Medulla oblongata (tissue), 1 donor: ENCODE results near the gene AQP3.
"Not testable (repeated sequence)": the region's sequence is repeated elsewhere in the genome, so short reads cannot be mapped to it uniquely, and the experiment has no call there.

Experiments
- DNase-seq: peaks from one replicate; pipeline ENCODE4 v3.0.0-alpha.2; 2015; ENCODE audit errors: extremely low spot score

AQP3 gene

DNA sequence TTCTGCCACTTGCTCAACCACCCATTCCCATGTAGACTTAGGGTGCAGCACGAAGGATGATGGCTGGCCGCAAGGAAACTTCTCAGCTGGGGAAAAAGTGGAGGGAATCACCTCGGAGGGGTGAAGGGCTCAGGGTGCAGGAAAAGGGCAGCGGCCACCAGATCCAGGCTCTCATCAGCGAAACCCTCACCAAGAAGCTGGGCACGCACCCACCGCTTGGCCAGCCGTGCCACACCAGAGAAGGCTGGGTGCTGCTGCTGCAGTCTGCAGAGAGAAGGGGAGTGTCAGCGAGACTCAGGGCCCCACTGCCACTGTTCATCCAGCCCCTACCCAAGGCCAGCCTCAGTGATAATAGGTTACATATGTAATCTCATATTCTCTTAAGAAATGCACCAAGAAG is 17.7 kb upstream of the AQP3 start:
- no peak for DNase-seq

DNA sequence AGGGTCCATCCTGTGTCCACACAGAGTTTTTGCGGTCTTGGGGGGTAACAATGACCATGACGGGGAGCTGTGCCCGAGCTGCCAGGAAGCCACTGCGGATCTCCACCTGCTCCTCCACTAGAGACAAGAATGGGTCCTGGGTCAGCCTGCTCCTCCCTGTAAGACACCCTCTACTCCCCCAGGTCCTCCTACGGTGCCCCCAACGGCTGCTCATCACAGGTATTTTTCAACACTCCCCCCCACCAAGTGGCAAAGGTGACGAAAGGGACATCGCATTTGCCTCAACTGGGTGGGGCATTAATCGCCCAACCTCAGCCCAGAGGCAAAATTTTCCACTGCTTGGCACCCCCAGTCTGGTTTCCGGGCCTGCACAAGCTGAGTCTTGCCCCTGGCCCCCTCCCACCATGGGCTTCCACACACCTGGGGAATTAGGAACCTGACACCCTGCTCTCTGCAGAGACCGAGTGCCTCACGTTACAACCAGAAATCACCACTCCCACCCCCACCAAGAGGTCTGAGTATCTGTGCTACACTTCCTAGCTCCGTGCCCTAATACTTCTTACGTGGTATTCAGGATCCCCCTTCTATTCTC is 16.7 kb upstream of the AQP3 start:
- DNase-seq = no peak

DNA sequence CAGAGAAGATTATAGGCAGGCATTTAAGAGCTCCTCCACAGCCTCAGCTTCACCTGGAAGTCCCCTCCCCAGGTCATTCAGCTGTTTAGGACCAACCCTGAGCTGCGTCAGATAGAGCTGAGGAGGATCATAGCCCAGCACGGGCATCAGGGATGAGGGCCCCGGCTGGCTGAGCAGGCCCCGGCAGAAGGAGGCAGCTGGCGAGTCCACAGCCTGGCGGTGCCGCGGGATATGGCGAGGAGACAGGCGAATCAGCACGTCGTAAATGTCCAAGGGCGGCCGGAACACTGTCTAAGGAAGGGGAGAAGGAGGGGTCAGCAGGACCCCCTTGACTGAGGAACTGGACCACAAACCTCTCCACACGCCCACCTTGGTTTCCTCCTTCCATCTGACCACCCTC is 15.8 kb upstream of the AQP3 start:
- DNase-seq = no peak

DNA sequence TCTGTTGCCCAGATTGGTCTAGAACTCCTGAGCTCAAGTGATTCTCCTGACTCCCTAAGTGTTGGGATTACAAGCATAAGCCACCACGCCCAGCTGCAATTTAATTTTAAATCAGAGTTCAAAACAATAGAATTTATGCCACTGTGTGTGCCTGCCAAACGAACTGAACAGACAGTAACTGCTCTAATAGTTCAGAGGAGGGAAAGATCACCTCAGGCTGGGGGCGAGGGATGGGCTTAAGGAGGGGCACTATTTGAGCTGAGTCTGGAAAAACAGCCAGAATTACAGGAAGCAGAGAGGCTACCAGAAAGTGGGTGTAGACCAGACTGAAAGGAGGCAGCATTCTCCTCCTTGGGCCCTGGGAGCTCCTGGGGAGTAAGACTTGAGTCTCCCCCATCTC is 14.1 kb upstream of the AQP3 start:
- no peak for DNase-seq

DNA sequence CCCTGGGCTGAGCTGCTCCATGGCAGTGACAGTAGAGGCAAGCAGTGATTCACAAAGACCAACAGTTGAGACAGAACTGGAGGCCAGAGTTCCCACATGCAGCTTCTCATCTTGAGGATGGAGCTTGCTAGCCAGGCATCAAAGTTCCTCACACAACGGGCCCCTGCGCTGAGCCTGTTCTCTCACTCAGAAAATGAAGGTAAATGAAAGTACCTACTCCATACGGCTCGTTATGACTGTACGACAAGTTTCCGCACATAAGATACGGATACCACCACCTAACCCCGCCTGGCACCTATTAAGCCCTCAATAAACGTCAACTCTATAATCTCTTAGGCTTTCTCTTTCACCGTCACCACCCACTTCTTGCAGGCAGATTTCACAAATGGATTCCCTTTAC is 13.5 kb upstream of the AQP3 start:
- DNase-seq = no peak

DNA sequence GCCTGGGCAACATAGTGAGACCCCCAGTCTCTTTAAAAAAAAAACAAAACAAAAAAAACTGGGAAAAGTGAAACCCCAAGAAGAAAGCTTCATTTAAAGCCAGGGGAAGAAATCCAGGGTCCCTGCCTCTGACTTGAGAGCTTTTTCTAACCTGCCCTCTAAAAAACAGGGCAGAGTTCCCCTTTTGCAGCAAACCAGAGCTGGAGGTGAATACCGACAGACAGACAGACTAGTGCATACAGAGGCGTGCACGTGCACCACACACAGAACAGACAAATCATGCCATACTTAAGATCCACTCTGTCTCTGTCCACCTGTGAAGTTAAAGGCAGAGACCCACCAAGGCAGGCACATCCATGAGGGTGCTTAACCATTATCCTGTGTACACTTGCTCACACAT is 11.7 kb upstream of the AQP3 start:
- no peak for DNase-seq

DNA sequence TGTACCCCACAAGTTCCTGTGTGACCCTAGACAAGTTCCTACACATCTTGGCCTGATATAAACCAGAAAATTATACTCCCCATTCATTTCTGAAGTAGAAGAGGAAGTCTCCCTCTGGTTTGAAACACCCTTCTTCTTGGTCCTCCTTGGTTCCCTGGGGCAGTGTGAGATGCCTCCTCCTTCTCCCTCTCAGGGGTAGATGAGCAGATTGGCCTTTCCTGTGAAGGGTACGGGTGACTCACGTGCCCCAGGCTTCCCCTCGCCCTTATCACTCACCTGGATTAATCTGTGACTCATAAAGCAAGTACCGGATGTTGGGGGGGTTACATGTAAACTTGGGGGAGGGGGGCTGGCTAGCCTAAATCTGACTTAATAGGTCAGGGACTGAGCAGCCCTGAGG is 11.1 kb upstream of the AQP3 start:
- DNase-seq = no peak

DNA sequence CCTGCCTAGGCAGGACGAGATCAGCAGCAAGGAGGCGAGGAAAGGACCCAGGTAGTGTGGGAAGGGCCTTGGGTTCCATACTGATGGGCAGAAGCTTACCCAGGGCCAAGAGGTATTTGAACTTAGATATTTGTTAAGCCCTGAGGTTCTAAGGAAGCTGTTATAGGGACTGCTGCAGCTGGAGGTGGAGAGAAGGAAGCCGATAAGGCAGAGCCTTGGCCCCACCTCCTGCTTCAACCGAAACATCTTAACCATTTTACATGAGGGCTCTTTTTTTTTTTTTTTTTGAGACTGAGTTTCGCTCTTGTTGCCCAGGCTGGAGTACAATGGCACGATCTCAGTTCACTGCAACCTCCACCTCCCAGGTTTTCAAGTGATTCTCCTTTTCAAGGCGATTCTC is 8.6 kb upstream of the AQP3 start:
- no peak for DNase-seq

DNA sequence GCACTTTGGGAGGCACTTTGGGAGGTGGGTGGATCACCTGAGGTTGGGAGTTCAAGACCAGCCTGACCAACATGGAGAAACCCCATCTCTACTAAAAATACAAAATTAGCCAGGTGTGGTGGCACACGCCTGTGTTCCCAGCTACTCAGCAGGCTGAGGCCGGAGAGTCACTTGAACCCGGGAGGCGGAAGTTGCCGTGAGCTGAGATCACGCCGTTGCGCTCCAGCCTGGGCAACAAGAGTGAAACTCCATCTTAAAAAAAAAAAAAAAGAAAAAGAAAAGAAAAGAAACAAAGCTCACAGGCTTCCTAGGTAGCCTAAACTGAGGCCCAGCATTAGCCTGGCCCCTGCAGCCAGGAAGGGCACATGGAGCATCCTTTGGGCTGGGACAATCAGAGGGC is 8.1 kb upstream of the AQP3 start:
- not testable (repeated sequence) for DNase-seq

DNA sequence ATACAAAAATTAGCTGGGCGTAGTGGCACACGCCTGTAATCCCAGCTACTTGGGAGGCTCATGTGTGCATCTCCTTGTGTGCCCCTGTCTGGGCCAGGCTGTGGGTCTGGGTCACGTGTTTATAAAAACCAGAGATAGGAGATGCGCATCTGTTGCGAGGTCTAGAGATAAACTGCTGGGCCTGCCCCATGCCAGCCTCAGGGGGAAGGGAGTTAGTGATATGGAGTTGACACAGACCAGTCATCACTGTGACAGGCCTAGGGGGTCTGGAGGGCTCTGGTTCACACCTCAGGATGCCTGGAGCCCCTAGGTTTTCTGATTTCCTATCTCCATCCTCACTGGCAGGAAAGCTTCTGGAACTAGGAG is 7.3 kb upstream of the AQP3 start:
- DNase-seq = not testable (repeated sequence)

DNA sequence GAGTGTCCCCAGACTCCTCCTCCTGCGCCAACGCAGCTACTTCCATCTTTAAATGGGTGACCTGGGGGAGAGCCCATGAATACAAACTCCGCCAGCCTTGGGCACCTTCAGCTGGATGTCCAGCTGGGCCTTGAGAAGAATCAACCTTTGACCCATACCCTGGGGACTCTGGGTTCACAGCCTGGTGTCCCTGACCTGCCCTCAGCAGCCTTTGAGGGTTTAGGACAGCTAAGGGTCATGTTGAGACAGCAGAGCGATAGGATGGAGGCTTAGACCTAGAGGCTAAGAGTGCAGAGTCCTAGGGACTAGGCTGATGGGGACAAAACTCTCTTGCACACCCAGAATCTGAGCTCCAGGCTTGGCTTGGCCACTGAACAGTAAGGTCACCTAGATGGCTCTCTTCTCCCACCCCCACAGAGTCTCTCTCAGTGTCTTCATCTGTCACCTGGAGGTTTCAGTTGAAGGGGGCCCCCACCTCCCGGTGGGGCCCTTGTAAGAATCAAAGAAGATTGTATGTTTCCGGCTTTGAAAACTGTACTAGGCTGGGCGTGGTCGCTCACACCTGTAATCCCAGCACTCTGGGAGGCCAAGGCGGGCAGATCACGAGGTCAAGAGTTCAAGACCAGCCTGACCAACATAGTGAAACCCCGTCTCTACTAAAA is 6.7 kb upstream of the AQP3 start:
- no peak for DNase-seq

DNA sequence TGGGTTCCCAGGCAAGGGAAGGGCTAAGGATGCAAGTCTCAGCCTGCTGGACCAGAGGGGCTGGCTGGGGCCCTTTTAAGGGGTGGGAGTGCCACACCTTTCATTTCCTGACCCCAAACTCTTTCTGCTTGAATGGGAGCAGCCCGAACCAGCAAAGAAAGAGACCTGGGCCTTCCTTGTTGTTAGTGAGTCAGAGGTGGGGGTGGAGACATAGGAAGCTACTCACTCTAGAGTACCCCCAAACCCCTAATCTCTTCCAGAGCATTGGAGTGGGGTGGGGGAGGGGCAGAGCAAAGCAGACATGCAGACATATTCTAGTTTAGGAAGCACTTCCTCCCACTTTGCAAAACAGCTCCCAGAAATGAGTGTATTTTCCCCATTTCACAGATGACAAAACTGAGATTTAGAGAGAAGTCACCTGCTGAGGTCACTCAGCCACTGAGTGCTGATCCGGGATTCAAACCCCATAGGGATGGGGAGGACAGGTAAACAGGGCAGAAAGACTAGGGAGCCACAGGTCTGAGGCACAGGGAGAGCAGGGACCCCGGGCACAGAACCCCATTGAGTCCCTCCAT is 6.0 kb upstream of the AQP3 start:
- no peak for DNase-seq

DNA sequence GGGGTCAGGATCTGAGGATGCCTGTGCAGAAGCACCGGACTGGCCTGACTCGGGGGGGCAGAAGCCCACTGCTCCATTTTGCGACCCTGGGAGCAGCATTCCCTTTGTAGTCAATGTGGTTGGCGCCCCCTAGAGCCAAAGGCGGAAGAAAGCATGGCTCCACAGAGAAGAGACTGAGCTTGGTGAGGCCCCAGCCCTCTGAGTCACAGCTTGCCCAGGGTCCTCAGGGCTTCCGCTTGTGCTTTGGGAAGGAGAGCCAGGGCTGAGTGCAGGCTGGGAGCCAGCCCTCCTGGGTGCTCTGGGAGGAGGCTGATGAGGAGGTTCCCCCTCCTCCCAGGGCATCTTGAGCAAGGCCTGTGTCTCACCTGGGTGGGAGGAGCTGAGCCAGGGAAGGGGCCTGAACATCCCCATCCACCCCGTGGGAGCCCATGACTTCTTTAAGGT is 5.5 kb upstream of the AQP3 start:
- no peak for DNase-seq

DNA sequence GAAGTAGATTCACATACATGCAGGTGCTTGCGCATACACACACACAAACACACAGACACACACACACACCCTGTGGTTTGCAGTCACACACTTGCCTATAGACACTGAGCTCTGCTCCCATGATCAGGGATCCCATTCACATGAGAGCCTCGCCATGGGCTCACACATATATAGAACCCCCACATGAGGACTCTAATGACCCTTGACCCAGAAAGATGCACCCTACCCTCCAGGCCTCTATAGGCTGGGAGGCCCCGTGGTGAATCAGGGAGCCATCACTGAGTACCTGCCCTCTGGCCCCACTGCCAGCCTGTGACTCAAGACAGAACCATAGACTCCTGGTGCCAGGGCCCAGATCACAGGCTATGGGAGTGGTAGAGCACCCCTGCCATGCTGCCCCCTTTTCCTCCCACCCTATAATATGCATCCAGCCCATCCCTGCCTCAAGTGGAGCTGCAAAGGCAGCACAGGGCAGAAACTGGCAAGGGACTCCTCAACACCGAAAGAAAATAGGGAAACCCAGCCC is 3.3 kb upstream of the AQP3 start:
- DNase-seq = no peak

DNA sequence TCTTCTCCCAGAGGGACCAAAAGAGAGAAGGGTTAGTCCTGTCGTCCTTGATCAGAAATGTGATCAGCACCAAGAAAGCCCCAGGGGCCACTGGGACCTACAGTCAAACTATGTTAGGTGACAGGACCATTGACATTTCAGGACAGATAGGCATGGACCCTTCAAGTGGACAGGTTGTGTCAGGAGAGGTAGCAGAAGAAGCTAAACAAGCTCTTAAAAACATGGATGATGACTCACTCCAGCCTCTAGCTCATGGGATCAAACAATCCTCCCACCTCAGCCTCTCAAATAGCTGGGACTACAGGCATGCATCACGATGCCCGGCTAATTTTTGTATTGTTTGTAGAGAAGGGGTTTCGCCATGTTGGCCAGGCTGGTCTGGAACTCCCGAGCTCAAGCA is 2.3 kb upstream of the AQP3 start:
- DNase-seq = no peak

DNA sequence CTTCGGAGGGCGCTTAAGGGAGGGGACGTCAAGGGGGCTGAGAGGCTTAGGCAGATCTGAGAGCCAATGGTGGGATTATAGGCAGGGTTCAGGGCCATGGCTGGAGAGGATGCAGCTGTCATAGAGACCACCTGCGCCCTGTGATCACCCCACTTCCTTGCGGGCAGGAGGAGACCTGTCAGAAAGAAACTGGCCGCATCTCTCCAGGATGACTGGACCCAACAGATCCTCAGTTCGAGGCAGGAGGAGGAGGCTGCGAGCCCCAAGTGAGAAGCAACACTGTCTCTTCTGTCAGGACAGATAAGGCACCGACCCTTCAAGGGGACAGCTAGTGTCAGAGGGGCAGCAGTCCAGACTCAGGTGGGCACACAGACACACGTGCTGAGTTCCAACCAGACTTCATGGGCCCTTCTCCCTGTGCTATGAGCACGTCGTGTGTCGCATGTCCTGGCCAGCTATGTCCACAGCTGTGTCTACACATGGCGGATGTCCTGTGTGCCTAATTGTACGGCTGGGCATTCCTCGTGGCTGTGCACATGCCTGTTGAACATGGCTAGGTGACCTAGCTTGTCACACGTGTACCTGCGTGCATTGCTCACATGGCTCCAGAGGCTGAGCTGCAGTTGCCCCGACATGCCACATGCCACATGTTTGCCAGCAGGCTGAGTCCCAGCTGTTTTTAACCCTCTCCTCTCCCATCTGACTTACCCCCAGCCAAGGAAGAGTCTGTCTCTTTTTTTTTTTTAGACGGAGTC is 583 bp upstream of the AQP3 start:
- no peak for DNase-seq

DNA sequence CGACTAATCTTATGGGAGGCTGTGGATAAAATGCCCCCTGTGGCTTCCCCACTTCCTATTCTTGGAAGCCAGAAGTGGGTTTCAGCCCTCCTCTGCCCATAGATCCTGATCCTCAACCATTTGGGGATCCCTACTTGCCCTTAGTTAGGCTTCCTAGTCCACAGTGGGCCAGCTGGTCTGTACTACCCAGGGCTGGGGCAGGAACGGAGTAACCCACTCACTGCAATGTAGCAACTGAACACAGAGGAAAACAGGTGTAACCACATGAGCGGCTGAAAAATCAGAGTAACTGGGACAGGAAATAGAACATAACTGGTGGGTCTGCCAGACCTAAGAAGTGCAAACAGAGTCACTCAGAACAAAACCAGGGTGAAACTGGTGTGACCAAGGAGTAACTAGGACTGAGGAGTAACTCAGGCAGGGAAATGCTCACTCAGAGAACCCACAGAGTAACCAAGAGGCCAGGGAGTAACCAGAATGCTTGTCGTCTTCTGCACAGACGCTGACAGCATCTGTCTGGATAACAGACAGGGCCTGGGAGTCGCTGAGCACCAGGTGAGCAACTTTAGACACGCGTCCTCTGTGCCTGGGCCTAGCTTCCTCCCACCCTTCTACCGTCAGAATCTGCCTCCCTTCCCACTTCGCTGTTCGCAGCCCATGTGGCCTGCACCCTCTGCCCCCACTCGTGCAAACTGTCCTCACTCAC is 1.0 kb downstream of the AQP3 start:
- DNase-seq = no peak

DNA sequence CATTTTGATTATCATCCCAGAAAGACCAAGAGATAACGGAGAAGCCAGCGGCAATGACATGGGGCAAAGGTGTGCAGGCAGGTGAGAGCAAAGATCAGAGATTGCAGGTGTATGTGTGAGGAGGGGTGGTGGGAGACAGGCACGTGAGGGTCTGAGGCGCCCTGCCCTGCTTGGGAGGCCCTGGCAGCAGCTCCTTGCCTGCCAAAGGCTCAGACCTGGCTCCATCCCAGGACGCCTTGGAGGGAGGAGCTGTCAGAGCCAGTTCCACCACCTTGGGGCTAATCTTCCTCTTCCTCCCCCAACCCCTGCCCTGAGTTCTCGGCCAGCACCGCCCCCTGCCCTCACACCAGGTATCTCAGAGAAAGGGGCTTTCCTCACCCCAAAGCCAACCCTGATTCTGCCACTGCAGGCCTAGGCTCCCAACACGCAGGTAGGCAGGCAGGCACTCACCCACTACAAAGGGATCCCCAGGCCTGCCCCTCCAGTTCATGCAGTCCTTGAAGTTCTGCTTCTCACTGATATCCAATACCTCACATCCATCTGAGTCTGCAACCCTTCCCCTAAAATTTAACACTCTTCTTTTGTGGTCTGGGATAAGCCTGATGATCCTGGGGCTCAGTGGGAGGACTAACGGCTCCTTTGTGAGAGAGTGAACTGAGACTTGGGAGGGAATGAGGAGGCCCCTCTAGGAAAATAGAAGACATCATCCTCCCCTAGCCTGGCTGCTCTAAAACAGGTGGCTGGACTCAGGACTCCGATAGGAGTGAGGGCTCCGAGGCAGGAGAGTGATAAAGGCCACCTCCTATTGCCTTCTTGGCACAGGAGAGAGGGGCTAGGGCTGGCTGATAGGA is 1.8 kb downstream of the AQP3 start:
- no peak for DNase-seq

DNA sequence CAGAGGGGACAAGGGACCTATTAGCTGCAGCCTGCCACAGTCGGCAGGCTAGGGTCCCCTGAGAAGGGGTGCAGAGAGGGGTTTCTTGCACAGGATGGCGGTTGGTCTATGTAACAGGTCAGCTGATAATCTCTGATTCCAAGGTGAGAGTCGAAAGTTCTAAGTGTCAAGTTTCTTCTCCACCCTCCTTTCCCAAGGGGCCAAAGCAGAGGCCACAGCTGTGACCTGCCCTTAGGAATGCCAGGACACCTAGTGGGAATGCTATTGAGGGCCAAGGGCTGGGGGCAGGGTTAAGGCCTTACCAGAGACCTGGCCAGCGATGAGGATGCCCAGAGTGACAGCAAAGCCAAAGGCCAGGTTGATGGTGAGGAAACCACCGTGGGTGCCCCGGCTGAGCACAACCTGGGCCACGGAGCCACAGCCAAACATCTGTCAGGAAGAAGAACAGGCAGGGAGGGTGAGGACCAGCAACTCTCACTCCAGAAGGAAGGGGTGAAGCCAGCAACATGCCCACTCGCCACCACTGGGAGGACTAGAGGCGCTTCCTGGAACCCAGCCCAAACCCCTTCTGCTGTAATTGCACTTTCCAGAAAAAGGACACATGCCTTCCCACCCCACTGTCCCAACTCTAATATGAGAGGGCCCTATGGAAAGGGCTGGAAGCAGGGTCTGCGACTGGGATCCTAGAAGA is 3.8 kb downstream of the AQP3 start:
- no peak for DNase-seq

DNA sequence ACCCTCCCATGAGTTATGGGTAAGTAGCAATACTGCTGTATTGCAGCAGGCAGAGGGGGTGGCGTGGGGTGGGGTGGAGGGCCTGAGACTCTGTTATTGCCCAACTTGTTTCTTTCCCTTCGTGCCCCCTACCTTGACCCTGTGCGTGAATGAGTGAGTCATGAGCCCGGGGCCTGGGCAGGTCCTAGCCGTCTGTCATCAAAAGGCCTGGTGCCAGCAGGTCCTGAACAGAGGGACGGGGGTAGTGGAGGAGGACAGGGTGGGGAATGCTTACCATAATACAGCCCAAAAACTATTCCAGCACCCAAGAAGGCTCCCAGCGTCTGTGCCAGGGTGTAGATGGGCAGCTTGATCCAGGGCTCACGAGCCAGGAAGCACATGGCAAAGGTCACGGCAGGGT is 4.3 kb downstream of the AQP3 start:
- DNase-seq = no peak

DNA sequence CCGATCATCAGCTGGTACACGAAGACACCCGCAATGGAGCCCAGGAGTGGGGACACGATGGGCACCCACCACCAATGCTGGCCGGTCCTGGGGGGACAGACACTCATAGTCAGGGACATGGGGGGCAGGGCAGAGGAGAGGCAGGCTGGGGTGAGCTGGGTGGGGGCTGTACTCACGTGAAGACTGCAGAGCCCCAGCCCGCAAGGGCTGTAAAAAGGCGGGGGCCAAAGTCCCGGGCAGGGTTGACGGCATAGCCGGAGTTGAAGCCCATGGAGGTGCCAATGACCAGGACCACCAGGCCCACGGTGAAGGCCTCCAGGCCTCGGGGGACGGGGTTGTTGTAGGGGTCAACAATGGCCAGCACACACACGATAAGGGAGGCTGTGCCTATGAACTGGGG is 5.3 kb downstream of the AQP3 start:
- no peak for DNase-seq
